HEK293 (cell line): Measurements from ENCODE around the gene MRPS18A.
A peak's percentile ranks its signal among the peaks of the same experiment; 100 is the strongest.

Experiments used
- CTCF ChIA-PET: fragments of 350-600 bp; formaldehyde crosslinking; extraction: SDS; loops from one replicate; lab custom pipeline; 2021; ENCODE audit warnings: antibody characterized with exemption; lab: Yijun Ruan, JAX
- POLR2A ChIA-PET: fragments of 300-600 bp; formaldehyde crosslinking; extraction: SDS; loops from one replicate; lab custom pipeline; 2020; ENCODE audit warnings: antibody characterized with exemption, inconsistent platforms; lab: Yijun Ruan, JAX
- H3K27ac ChIP-seq: fragments of 200-500 bp; sonication (Bioruptor generic); 2 replicates; pipeline ENCODE4 v1.5.1; 2014; ENCODE audit warnings: low read depth, low read length, control low read depth, inconsistent platforms; ENCODE audit errors: extremely low read depth
- H3K36me3 ChIP-seq, 2 experiments: fragments of 200-500 bp in 1 of 2; sonication (Bioruptor generic) in 1 of 2; 1 replicate in 1 of 2; 2 replicates in 1 of 2; pipeline ENCODE4 v1.5.1; 2014 to 2017; ENCODE audit warnings: inconsistent platforms in 2 of 2, low read length in 2 of 2; ENCODE audit not compliant: control insufficient read depth in 2 of 2, insufficient read depth in 1 of 2
- H3K4me1 ChIP-seq: fragments of 200-500 bp; sonication (Bioruptor generic); 2 replicates; pipeline ENCODE4 v1.5.1; 2014; ENCODE audit warnings: mild to moderate bottlenecking, low read length, inconsistent platforms; ENCODE audit not compliant: control insufficient read depth, insufficient read depth
- H3K4me3 ChIP-seq: 2 replicates; pipeline ENCODE4 v1.5.1; 2011; ENCODE audit warnings: low read depth, mild to moderate bottlenecking, control low read depth, low read length, moderate library complexity
- H3K9me3 ChIP-seq: fragments of 200-500 bp; sonication (Bioruptor generic); 2 replicates; pipeline ENCODE4 v1.5.1; 2014; ENCODE audit warnings: low read depth, low read length, inconsistent platforms; ENCODE audit not compliant: control insufficient read depth, insufficient read depth
- AEBP2 ChIP-seq: fragments of 450-650 bp; formaldehyde crosslinking; IDR thresholded peaks from 2 replicates; pipeline ENCODE4 v1.5.1; 2016; ENCODE audit warnings: missing biosample characterization, missing genetic modification characterization, borderline replicate concordance
- ATF2 ChIP-seq: fragments of 450-650 bp; formaldehyde crosslinking; IDR thresholded peaks from 2 replicates; pipeline ENCODE4 v1.5.1; 2016; ENCODE audit warnings: missing biosample characterization, missing genetic modification characterization, low read depth
- FEZF1 ChIP-seq: fragments of 450-650 bp; formaldehyde crosslinking; IDR thresholded peaks from 2 replicates; pipeline ENCODE4 v1.5.1; 2016; ENCODE audit warnings: missing biosample characterization, missing genetic modification characterization
- GLI2 ChIP-seq: fragments of 450-650 bp; formaldehyde crosslinking; IDR thresholded peaks from 2 replicates; pipeline ENCODE4; 2017; ENCODE audit warnings: missing biosample characterization, missing genetic modification characterization, low read depth, borderline replicate concordance
- HOXA7 ChIP-seq: sonication (generic); formaldehyde crosslinking; IDR thresholded peaks from 2 replicates; pipeline ENCODE4 v1.8.1; 2022; ENCODE audit warnings: missing genetic modification reagents, borderline replicate concordance
- HOXD13 ChIP-seq: sonication (generic); formaldehyde crosslinking; IDR thresholded peaks from 2 replicates; pipeline ENCODE4 v1.8.0; 2022; ENCODE audit warnings: missing genetic modification reagents, borderline replicate concordance
- KLF9 ChIP-seq: fragments of 450-650 bp; formaldehyde crosslinking; IDR thresholded peaks from 2 replicates; pipeline ENCODE4 v1.5.1; 2016; ENCODE audit warnings: missing biosample characterization, missing genetic modification characterization, low read depth
- MYNN ChIP-seq: fragments of 450-650 bp; formaldehyde crosslinking; IDR thresholded peaks from 2 replicates; pipeline ENCODE4 v1.5.1; 2016; ENCODE audit warnings: missing biosample characterization, missing genetic modification characterization, borderline replicate concordance
- OSR2 ChIP-seq: fragments of 450-650 bp; formaldehyde crosslinking; IDR thresholded peaks from 2 replicates; pipeline ENCODE4 v1.5.1; 2016; ENCODE audit warnings: missing biosample characterization, missing genetic modification characterization
- PBX3 ChIP-seq: sonication (generic); formaldehyde crosslinking; IDR thresholded peaks from 2 replicates; pipeline ENCODE4 v1.8.1; 2022; ENCODE audit warnings: mild to moderate bottlenecking, moderate library complexity, missing genetic modification reagents
- SP2 ChIP-seq: fragments of 450-650 bp; formaldehyde crosslinking; IDR thresholded peaks from 2 replicates; pipeline ENCODE4 v1.5.1; 2016; ENCODE audit warnings: missing biosample characterization, missing genetic modification characterization
- SP3 ChIP-seq: fragments of 450-650 bp; formaldehyde crosslinking; IDR thresholded peaks from 2 replicates; pipeline ENCODE4 v1.5.1; 2016; ENCODE audit warnings: missing biosample characterization, missing genetic modification characterization
- ZBTB21 ChIP-seq: fragments of 450-650 bp; formaldehyde crosslinking; IDR thresholded peaks from 2 replicates; pipeline ENCODE4 v1.5.1; 2017; ENCODE audit warnings: missing biosample characterization, missing genetic modification characterization
- ZBTB7A ChIP-seq: fragments of 450-650 bp; formaldehyde crosslinking; IDR thresholded peaks from 2 replicates; pipeline ENCODE4 v1.5.1; 2016; ENCODE audit warnings: low read depth, missing biosample characterization, missing genetic modification characterization
- ZBTB8A ChIP-seq: fragments of 450-650 bp; formaldehyde crosslinking; IDR thresholded peaks from 2 replicates; pipeline ENCODE4 v1.5.1; 2016; ENCODE audit warnings: missing biosample characterization, missing genetic modification characterization
- ZFP41 ChIP-seq: fragments of 450-650 bp; formaldehyde crosslinking; IDR thresholded peaks from 2 replicates; pipeline ENCODE4 v1.5.1; 2016; ENCODE audit warnings: missing biosample characterization, missing genetic modification characterization, borderline replicate concordance
- ZNF114 ChIP-seq: fragments of 450-650 bp; formaldehyde crosslinking; IDR thresholded peaks from 2 replicates; pipeline ENCODE4 v1.5.0; 2017; ENCODE audit warnings: missing biosample characterization, missing genetic modification characterization
- ZNF157 ChIP-seq: fragments of 450-650 bp; formaldehyde crosslinking; IDR thresholded peaks from 2 replicates; pipeline ENCODE4 v1.5.1; 2016; ENCODE audit warnings: missing biosample characterization, missing genetic modification characterization
- ZNF175 ChIP-seq: fragments of 450-650 bp; formaldehyde crosslinking; IDR thresholded peaks from 2 replicates; pipeline ENCODE4 v1.5.1; 2016; ENCODE audit warnings: missing biosample characterization, missing genetic modification characterization
- ZNF221 ChIP-seq: fragments of 450-650 bp; formaldehyde crosslinking; IDR thresholded peaks from 2 replicates; pipeline ENCODE4 v1.5.1; 2017; ENCODE audit warnings: missing biosample characterization, missing genetic modification characterization, borderline replicate concordance
- ZNF274 ChIP-seq, 2 experiments: fragments of 200-500 bp in 1 of 2; fragments of 450-650 bp in 1 of 2; sonication (Bioruptor generic) in 1 of 2; formaldehyde crosslinking in 1 of 2; IDR thresholded peaks; 2 replicates each; pipeline versions ENCODE4 v1.5.1 to v1.6.1; 2014 to 2016; ENCODE audit warnings: borderline replicate concordance in 1 of 2, inconsistent platforms in 1 of 2, low read length in 1 of 2, missing biosample characterization in 1 of 2, missing genetic modification characterization in 1 of 2
- ZNF366 ChIP-seq: fragments of 450-650 bp; formaldehyde crosslinking; conservative IDR thresholded peaks from 2 replicates; pipeline ENCODE4 v1.5.1; 2016; ENCODE audit warnings: missing biosample characterization, missing genetic modification characterization
- ZNF548 ChIP-seq: fragments of 450-650 bp; formaldehyde crosslinking; IDR thresholded peaks from 2 replicates; pipeline ENCODE4 v1.5.1; 2016; ENCODE audit warnings: missing biosample characterization, missing genetic modification characterization
- ZNF560 ChIP-seq: fragments of 450-650 bp; formaldehyde crosslinking; IDR thresholded peaks from 2 replicates; pipeline ENCODE4 v1.5.1; 2017; ENCODE audit warnings: missing biosample characterization, missing genetic modification characterization, borderline replicate concordance
- ZNF571 ChIP-seq: fragments of 450-650 bp; formaldehyde crosslinking; IDR thresholded peaks from 2 replicates; pipeline ENCODE4 v1.5.0; 2017; ENCODE audit warnings: missing biosample characterization, missing genetic modification characterization
- ZNF624 ChIP-seq: fragments of 450-650 bp; formaldehyde crosslinking; IDR thresholded peaks from 2 replicates; pipeline ENCODE4 v1.5.1; 2017; ENCODE audit warnings: missing biosample characterization, missing genetic modification characterization
- ZNF626 ChIP-seq: fragments of 450-650 bp; sonication (Bioruptor Pico); formaldehyde crosslinking; IDR thresholded peaks from 2 replicates; pipeline ENCODE4 v1.5.1; 2018; ENCODE audit warnings: missing biosample characterization, missing genetic modification characterization, inconsistent platforms
- ZNF658 ChIP-seq: fragments of 450-650 bp; formaldehyde crosslinking; IDR thresholded peaks from 2 replicates; pipeline ENCODE4; 2016; ENCODE audit warnings: missing biosample characterization, missing genetic modification characterization
- ZNF660 ChIP-seq: fragments of 450-650 bp; IDR thresholded peaks from 2 replicates; pipeline ENCODE4 v1.5.1; 2018; ENCODE audit warnings: missing biosample characterization, mild to moderate bottlenecking, missing genetic modification characterization
- ZNF670 ChIP-seq: fragments of 450-650 bp; formaldehyde crosslinking; IDR thresholded peaks from 2 replicates; pipeline ENCODE4 v1.5.1; 2016; ENCODE audit warnings: missing biosample characterization, missing genetic modification characterization, low read depth
- ZNF704 ChIP-seq: fragments of 450-650 bp; formaldehyde crosslinking; IDR thresholded peaks from 2 replicates; pipeline ENCODE4 v1.5.1; 2016; ENCODE audit warnings: missing biosample characterization, missing genetic modification characterization
- ZNF707 ChIP-seq: fragments of 450-650 bp; formaldehyde crosslinking; IDR thresholded peaks from 2 replicates; pipeline ENCODE4 v1.5.1; 2016; ENCODE audit warnings: missing biosample characterization, missing genetic modification characterization
- ZNF747 ChIP-seq: fragments of 450-650 bp; formaldehyde crosslinking; IDR thresholded peaks from 2 replicates; pipeline ENCODE4 v1.5.1; 2016; ENCODE audit warnings: missing biosample characterization, missing genetic modification characterization

MRPS18A gene

GRCh38 chr6:43687437-43688347 is at the start of gene MRPS18A:
TSS of gene MRPS18A (minus strand) at chr6:43687791. CDS start at chr6:43687779, 12 bp downstream.
- peaks cover 0 to 12% of the 10 kb centered on the region in 2 experiments; a peak in 1 of 3 replicates for H3K36me3 ChIP-seq
- CTCF ChIA-PET, result interaction anchor here (0.9 to 11.6 kb wide), 8 partner anchors 9 to 266 kb away, joined by 3 to 101 read pairs (median 3); partner anchors contain the start of gene VEGFA
- H3K4me3 ChIP-seq, result peak within 1 kb of the TSS; percentile 91
- POLR2A ChIA-PET, result interaction anchor here (0.6 to 3.0 kb wide), 13 partner anchors 9 to 559 kb away, joined by 3 to 22 read pairs (median 4); partner anchors contain the start of genes GTPBP2, HSP90AB1, SLC29A1 and VEGFA
- H3K9me3 ChIP-seq, result no peaks in the 10 kb centered on the region
- H3K4me1 ChIP-seq, result peaks cover 24% of the 10 kb centered on the region
- peak within 1 kb of the TSS; percentile 56 for H3K27ac ChIP-seq
- TF ChIP-seq ZNF626 (tag by site-specific recombination), result no peak
- TF ChIP-seq ZNF624 (tag by site-specific recombination), result no peak
- no peak for TF ChIP-seq ATF2 (tag by site-specific recombination)
- no peak for TF ChIP-seq MYNN (tag by site-specific recombination)
- TF ChIP-seq HOXA7 (CRISPR knock-in tag), result no peak
- no peak for TF ChIP-seq HOXD13 (CRISPR knock-in tag)
- TF ChIP-seq GLI2, result no peak
- TF ChIP-seq ZNF366 (tag by site-specific recombination), result no peak
- no peak for TF ChIP-seq ZBTB21 (tag by site-specific recombination)
- no peak for TF ChIP-seq ZNF707 (tag by site-specific recombination)
- peak; percentile 93 for TF ChIP-seq SP2 (tag by site-specific recombination)
- TF ChIP-seq ZNF670 (tag by site-specific recombination), result no peak
- TF ChIP-seq SP3 (tag by site-specific recombination), result peak; percentile 62
- TF ChIP-seq FEZF1, result no peak
- TF ChIP-seq ZBTB8A (tag by site-specific recombination), result peak; percentile 55; the same call in 1 of the 2 replicates
- TF ChIP-seq KLF9 (tag by site-specific recombination), result 0 out of 2 replicates have a peak, but pooled peaks have one; percentile 27
- TF ChIP-seq ZFP41 (tag by site-specific recombination), result no peak
- TF ChIP-seq AEBP2 (tag by site-specific recombination), result no peak
- no peak for TF ChIP-seq OSR2
- no peak for TF ChIP-seq ZNF571 (tag by site-specific recombination)
- TF ChIP-seq ZNF660, result 0 out of 2 replicates have a peak, but pooled peaks have one; percentile 57
- TF ChIP-seq ZNF157 (tag by site-specific recombination), result no peak
- TF ChIP-seq ZNF747, result no peak
- no peak for TF ChIP-seq ZBTB7A (tag by site-specific recombination)
- TF ChIP-seq PBX3 (CRISPR knock-in tag), result no peak
- TF ChIP-seq ZNF114 (tag by site-specific recombination), result no peak
- TF ChIP-seq ZNF175 (tag by site-specific recombination), result no peak
- TF ChIP-seq ZNF221 (tag by site-specific recombination), result no peak
- TF ChIP-seq ZNF658 (tag by site-specific recombination), result no peak
- no peak for TF ChIP-seq ZNF560
- no peak for TF ChIP-seq ZNF548 (tag by site-specific recombination)
- no peak for TF ChIP-seq ZNF704
- no peak for TF ChIP-seq ZNF274 (IDR thresholded peaks at IDR 0.05; ENCODE audit: low read length)
- TF ChIP-seq ZNF274 (tag by site-specific recombination; IDR thresholded peaks at IDR 0.05; ENCODE audit: borderline replicate concordance), result no peak
